ENCODE data around the gene HS1BP3. TPM values are rescaled to one million over a fixed set of nuclear protein-coding genes. Genes with fewer than 3 reads are reported as not detected.
A peak's percentile ranks its signal among the peaks of the same experiment; 100 is the strongest.

HS1BP3 gene
- total RNA-seq, 1 donor from 2014 or later, result 49.9 TPM

GRCh38 chr2:20645761-20646160 lies 5.1 kb downstream of the HS1BP3 start:
- no peak for DNase-seq

- no peak for DNase-seq
Measured at GRCh38 chr2:20645301-20645701, 5.6 kb downstream of the HS1BP3 start.

DNA sequence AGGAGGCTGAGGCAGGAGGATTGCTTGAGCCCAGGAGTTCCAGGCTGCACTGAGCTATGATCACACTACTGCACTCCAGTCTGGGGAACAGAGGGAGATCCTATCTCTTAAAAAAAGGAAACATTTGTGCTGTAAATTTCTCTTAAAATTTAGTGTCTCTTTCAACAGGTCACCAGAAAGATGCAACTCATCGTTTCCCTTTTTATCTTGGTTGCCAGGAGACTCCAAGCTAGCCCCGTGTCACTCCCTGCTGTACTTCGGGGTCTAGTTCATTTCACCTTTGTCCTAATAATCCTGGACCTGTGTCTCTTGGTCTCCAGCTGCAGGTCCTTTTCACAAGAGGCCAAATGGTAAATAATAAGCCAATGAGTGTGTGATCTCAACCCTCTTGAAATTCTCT lies 7.1 kb downstream of the HS1BP3 start:
- DNase-seq, result no peak

- no peak for DNase-seq
Measured at GRCh38 chr2:20643060-20643459, 7.8 kb downstream of the HS1BP3 start.

DNA sequence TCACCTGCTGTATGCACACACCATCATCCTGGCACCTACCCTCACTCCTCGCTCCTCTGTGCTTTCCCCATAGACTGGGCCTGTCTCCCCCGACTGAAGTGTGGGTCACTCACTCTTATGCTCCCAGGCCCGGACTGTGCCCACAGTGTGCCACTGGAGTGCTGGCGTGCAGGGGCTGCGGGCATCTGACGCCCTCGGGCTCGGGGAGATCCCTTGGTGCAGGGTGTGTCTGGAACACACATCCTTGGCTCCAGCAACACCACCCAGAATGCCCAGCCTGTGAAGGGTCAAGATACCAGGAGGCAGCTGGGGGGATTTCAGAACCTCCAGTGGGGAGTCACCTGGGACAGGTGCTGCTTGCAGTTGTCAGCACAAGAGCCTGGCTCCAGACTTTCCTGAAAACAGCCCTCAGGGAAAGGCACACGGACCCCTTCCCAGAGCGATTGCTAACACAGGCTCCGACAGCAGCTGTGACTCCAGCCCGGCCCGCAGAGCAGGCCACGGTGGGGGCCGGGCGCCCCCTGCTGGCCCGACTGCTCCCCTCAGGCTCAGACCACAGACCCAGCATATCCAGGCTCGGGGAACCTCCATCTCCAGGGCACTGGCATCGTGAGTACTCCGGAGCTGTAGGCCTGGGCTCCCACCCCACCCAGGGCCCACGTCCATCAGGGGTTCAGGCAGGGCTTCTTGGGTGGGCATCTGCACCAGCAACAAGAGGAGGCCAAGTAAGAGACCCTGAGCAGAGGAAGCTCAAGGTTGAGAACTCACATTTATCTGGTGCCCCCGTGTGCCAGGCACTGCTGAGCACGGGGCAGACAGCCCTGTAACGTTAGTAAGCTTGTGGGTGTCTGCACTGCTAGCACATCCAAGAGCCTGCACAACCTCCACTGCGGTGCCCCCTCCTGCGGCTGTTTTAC lies 8.6 kb downstream of the HS1BP3 start:
- DNase-seq, result peak; percentile 88

GRCh38 chr2:20641123-20641985 lies 9.5 kb downstream of the HS1BP3 start:
- DNase-seq, result peak; percentile 59

- no peak for DNase-seq
Measured at GRCh38 chr2:20640411-20641122, 10.3 kb downstream of the HS1BP3 start.

DNA sequence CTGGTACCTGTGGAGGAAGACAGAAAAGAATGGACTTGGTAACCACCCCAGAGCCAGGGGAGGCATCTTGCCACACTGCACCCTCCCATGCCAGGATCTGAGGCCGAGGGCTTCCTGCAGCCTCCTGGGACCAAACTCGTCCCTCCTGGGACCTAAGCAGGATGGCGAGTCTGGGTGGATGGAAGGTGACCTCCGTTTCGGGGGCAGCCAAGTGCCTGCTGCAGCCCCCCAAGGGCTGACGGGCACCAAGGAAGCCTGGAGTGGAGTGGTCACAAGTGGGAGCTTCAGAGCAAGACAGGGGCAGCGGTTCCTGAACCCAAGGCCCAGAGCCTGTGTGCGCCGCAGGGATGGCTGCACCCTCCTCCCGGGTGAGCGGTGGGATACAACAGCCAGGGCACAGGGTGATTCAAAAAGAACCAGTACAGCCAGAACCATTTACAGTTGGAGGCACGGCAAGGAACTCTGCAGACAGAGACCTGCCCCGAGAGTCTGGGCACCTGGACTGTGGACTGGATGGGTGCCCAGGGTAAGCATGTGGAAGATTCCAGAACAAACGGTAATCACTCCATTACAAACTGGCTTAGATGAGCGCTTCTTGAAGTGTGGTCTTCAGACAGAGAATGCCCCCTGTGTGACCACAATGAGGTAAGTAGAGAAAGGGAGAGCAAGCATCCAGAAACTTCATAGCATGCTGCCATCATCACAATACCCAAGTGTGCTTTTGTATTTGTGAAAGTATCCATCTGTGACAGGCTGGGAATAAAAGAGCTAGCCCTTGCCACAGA lies 12.1 kb downstream of the HS1BP3 start:
- DNase-seq, result no peak

DNA sequence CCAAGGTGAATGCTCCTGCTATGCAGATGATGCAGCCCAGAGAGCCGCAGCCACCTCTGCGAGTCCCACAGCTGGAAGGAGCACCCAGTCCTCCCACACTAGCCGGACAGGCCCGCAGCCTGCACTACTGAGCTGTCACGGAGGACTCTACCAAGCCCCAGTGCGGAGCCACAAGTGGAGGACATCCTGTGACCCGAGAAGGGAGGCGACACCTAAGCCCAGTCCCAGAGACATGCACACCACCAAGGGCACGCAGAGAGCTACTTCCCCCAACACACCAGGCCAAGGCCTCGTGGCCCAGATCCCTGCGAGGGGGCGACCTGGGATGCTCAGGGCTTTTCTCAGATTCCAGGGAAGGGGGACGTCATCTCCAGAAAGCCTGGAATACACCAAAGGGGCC lies 12.9 kb downstream of the HS1BP3 start:
- DNase-seq, result no peak

GRCh38 chr2:20637147-20637546 lies 13.8 kb downstream of the HS1BP3 start:
- no peak for DNase-seq

DNA sequence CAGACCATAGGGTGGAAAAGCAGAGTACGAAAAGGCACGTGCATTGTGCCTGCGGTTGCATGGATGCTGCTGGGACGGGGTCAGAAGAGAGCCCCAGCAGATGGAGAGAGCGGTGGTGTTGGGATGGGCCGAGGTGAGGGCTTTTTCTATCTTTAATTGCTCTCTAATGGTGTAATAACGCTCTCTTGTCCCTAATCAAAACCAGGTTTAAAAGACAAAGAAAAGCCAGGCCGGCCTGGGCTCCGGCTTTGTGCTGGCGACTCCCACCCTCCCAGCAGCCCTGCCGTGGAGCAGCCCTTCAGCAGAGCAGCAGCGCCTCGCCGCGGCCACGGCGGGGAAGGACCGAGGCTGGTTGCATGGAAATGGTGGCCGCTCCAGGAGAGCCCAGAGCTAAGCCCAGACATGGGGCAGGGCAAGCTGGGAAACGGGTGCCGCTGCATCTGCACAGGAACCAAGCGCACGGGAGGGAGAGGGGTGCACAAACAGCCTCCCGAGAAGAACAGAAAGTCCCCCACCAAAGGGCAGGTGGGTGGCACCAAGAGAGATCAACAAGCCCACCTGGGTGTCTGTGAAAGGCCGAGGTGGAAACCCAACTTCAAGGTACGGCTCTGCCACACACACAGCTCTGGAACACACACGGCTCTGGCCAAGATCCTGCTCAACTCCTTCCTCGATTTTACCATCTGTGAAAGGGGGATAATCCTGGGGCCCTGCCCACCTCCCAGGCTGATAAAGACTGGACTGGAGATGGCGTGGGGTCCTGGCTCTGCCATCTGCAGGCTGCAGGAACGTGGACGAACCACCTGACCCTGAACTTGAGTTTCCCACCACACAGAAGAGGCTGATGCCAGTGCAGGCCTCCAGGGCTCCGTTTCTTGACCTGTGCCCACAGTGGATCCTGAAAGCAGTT lies 15.0 kb downstream of the HS1BP3 start:
- DNase-seq, result peak; percentile 92

- DNase-seq, result no peak
Measured at GRCh38 chr2:20635113-20635510, 15.8 kb downstream of the HS1BP3 start.

DNA sequence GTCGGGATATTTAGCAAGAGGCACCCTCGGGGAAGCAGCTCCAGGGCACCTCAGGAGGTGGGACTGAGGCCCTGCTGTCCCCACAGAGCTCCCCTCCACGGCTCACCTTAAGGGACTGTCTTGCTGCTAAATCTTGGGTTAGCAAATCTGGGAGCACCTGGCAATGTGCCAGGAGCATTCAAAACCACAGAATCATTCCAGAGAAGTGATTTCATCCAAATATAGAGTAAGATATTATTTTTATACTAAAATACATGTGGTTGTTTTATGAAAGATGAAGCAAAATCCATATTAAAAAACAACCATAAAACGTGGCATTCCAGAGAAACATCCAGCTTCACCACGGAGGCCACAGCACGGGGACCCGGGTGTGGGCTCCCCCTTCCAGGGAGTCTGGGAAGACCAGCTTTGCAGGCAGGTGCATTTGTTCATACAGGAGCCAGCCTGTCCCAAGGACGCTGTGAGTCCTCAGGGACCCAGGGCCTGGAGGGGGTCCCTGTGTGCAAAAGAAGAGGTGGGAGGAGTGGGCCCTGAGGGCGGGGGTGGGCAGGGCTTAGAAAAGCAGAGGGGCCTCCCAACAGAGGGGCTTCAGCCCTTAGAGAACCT lies 16.3 kb downstream of the HS1BP3 start:
- DNase-seq, result peak; percentile 43

- DNase-seq, result peak; percentile 54
Measured at GRCh38 chr2:20633794-20634506, 16.9 kb downstream of the HS1BP3 start.

- DNase-seq, result no peak
Measured at GRCh38 chr2:20633001-20633400, 17.9 kb downstream of the HS1BP3 start.

- no peak for DNase-seq
Measured at GRCh38 chr2:20632446-20632990, 18.4 kb downstream of the HS1BP3 start.

- no peak for DNase-seq
Measured at GRCh38 chr2:20631617-20632307, 19.1 kb downstream of the HS1BP3 start.

- no peak for DNase-seq
Measured at GRCh38 chr2:20630967-20631366, 19.9 kb downstream of the HS1BP3 start.

All from dermis blood vessel endothelial cell (primary cell).